CD4-positive, CD25-positive, alpha-beta regulatory T cell (primary cell): ENCODE data around the gene REN. TPM values are rescaled to one million over a fixed set of nuclear protein-coding genes. Genes with fewer than 3 reads are reported as not detected.

ENCODE experiments used
- ATAC-seq, 2 donors: fragments of 150-1000 bp; cut with Tn5 transposase; one replicate each; pipeline ENCODE4 v1.10.0; 2021; ENCODE audit warnings: low read depth in 2 of 2, moderate number of reproducible peaks in 2 of 2, moderate library complexity in 1 of 2
- DNase-seq, 3 donors: peaks; one replicate each; pipeline versions ENCODE4 v3.0.0 to v3.0.0-alpha.2; 2012 to 2022; ENCODE audit warnings: mixed read lengths in 1 of 3
- H3K27ac ChIP-seq: one replicate; pipeline ENCODE4 v1.7.0; 2013; ENCODE audit warnings: mild to moderate bottlenecking, low read length; ENCODE audit not compliant: insufficient read depth, poor library complexity, severe bottlenecking
- H3K27me3 ChIP-seq: one replicate; pipeline ENCODE4 v1.7.0; 2013; ENCODE audit warnings: low read length; ENCODE audit not compliant: control insufficient read depth, insufficient read depth
- H3K36me3 ChIP-seq: one replicate; pipeline ENCODE4 v1.7.0; 2013; ENCODE audit warnings: mild to moderate bottlenecking, low read length, moderate library complexity; ENCODE audit not compliant: control insufficient read depth, insufficient read depth
- H3K4me1 ChIP-seq: 2 replicates; pipeline ENCODE4 v1.7.0; 2013; ENCODE audit warnings: mild to moderate bottlenecking, low read length; ENCODE audit not compliant: insufficient read depth, control insufficient read depth, poor library complexity, severe bottlenecking
- H3K4me3 ChIP-seq: one replicate; pipeline ENCODE4 v1.7.0; 2013; ENCODE audit warnings: low read depth, mild to moderate bottlenecking, low read length, moderate library complexity
- H3K9me3 ChIP-seq, 2 experiments: 1 replicate in 1 of 2; 2 replicates in 1 of 2; pipeline ENCODE4 v1.7.0; 2013; ENCODE audit warnings: low read length in 2 of 2, mild to moderate bottlenecking in 1 of 2, moderate library complexity in 1 of 2; ENCODE audit not compliant: control insufficient read depth in 2 of 2
- H3K27ac Mint-ChIP-seq, 3 donors: one replicate each; pipeline ENCODE4 v1.8.0; 2020 to 2022; ENCODE audit warnings: mild to moderate bottlenecking in 3 of 3, mixed read lengths in 3 of 3, moderate library complexity in 2 of 3
- H3K27me3 Mint-ChIP-seq: one replicate; pipeline ENCODE4 v1.8.0; 2022; ENCODE audit warnings: mild to moderate bottlenecking, mixed read lengths
- H3K36me3 Mint-ChIP-seq: one replicate; pipeline ENCODE4 v1.8.0; 2020; ENCODE audit warnings: mixed read lengths
- H3K4me1 Mint-ChIP-seq, 4 donors: one replicate each; pipeline ENCODE4 v1.8.0; 2020 to 2022; ENCODE audit warnings: mixed read lengths in 4 of 4, mild to moderate bottlenecking in 1 of 4
- H3K4me3 Mint-ChIP-seq, 4 donors: one replicate each; pipeline ENCODE4 v1.8.0; 2020 to 2022; ENCODE audit warnings: mild to moderate bottlenecking in 4 of 4, mixed read lengths in 4 of 4, moderate library complexity in 3 of 4
- H3K9me3 Mint-ChIP-seq, 7 donors: one replicate each; pipeline ENCODE4 v1.8.0; 2020 to 2022; ENCODE audit warnings: mixed read lengths in 7 of 7, mild to moderate bottlenecking in 3 of 7, moderate library complexity in 2 of 7
- polyA plus RNA-seq, 4 donors: library from polyadenylated mRNA; unstranded; fragments of 300-500 nt; fragmentation: Illumina TruSeq; gene quantifications; one replicate each; pipeline ENCODE4 v1.2.3, GENCODE V29; 2021
- total RNA-seq: library from RNA; stranded (reverse); gene quantifications from one replicate; pipeline ENCODE4 v1.2.3, GENCODE V29; 2022

Gene REN
- total and polyA plus RNA-seq, 5 donors from 2014 or later, result not detected

DNA sequence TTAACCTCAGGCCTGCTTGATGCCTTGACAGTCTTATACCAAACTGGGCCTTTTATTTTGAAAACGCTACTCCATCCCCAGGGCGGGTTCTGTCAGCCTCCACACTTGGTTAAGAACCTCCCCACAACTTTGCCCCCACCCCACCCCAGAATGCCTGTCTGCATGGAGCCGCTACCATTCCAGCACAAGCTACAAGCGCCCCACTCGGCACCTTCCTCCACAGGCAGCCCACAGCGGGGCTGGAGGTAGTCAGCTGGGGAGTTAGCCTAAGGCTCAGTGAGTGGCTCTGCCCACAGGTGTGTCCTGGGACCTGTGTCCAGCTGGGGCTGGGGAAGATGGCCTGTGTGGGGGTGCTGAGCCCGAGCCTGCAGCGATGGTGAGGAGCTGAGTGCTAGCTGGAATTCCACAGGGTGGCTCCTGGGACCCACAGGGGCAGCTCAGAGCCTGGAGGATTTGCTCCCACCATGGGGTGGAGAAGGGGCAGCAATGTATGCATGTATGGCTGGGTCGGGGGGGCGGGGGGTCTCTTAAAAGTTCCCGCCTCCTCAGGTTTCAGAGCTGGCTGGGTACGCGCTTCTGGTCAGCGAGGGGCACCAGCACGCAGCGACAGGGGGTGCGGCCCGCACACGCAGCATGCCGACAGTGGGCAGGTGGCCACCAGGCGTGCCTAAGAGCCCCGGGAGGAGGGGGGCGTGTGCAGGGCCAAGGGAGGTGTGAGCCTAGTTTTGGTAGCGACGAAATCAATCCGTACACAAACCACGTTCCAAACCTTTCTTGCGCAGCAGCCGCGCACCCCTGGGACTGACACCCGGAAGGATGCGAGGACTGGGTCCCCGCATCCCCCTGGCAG is 15.2 kb downstream of the REN start:
- Mint-ChIP-seq H3K27me3 (peaks cover 36% of the 10 kb centered on the region), H3K27ac (no peak overlapping the region), H3K4me3 (peak overlapping the region in 3 of 4 donors; percentile 72 to 78 (median 78)), H3K4me1 (peaks cover 0 to 18% (median 4%) of the 10 kb centered on the region in 4 donors), H3K36me3 (no peaks in the 10 kb centered on the region), H3K9me3 (peaks cover 0 to 2% (median 0%) of the 10 kb centered on the region in 7 donors)
- no peaks in the 10 kb centered on the region for H3K36me3 ChIP-seq
- no peak overlapping the region for H3K27ac ChIP-seq
- H3K4me1 ChIP-seq, result peaks cover 9% of the 10 kb centered on the region
- no peak overlapping the region for H3K4me3 ChIP-seq
- no peaks in the 10 kb centered on the region for H3K27me3 ChIP-seq
- no peaks in the 10 kb centered on the region for H3K9me3 ChIP-seq
- ATAC-seq, result no peak
- DNase-seq, result no peak

DNA sequence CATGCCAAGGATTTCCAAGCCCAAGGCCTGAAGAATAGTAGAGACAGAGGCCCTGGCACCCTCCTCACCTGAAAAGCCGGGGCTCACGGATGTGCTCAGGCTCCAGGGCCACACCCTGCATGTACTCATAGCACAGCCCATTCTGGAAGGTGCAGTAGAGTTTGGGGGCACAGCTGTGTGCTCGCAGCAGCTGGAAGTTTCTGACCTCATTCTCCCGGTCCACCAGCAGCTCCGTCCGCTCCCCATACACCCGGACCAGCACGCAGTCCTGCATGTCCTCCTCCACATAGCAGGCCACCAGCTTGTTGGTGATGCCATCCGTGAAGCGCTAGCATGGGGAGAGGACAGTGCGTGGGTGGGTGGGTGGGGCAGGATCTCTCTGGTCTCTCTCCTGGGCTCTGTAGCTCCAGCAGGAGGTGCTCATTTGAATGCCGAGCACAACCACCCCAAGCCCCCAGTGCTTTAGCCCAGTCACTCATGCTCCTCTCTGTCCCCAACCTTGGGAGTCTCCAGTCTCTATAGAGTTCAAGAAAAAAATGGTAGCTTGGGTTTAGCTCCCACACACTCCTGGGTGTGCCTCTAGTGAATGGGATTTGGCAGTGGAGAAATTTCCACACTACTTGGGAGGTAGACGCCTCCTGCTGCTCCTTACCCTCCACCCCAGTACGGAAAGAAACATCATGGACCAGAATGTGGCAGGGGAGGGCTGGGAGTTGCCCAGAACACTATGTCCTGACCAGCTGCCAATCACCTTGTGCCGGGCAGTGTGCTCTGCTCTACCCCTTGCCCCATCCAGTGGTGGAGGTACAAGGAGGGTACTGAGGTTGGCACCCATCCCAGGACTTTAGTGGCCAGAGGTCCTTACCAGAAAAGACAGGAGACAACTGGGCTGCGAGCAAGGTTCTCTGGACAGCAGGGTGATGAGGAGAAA is 16.2 kb downstream of the REN start:
- Mint-ChIP-seq H3K27ac (peak overlapping the region in 1 of 3 donors; percentile 58), H3K4me1 (peaks cover 0 to 18% (median 4%) of the 10 kb centered on the region in 4 donors)

DNA sequence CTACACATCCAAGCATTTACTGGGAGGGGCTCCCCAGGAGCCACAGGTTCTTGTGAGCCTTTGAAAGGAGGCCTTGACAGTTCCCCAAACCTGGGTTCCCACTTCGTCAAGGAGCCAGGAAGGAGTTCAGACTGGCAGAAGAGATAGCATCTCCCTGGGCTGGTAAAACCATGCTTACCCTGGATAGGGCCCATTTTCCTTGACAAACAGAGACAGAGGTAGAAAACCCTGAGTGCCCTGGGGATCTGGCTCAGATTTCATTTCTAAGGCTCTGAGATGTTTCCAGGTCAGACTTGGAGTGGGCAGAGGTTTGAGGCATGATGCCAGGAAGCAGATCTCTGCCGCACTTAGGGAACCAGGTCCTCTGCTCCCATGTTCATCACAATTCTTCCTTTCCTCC is 17.0 kb downstream of the REN start:
- H3K4me3 ChIP-seq, result no peak overlapping the region
- Mint-ChIP-seq H3K9me3 (peaks cover 0 to 2% (median 0%) of the 10 kb centered on the region in 7 donors), H3K27me3 (peaks cover 22% of the 10 kb centered on the region), H3K27ac (no peak overlapping the region), H3K36me3 (no peaks in the 10 kb centered on the region), H3K4me1 (peaks cover 0 to 18% (median 4%) of the 10 kb centered on the region in 4 donors), H3K4me3 (peak overlapping the region in 3 of 4 donors; percentile 11 to 78 (median 38))
- ATAC-seq (no peak), DNase-seq (no peak)
- no peak overlapping the region for H3K27ac ChIP-seq
- H3K4me1 ChIP-seq, result peaks cover 9% of the 10 kb centered on the region
- no peaks in the 10 kb centered on the region for H3K9me3 ChIP-seq
- no peaks in the 10 kb centered on the region for H3K36me3 ChIP-seq
- H3K27me3 ChIP-seq, result no peaks in the 10 kb centered on the region

More for the DNA sequence above, 16.2 kb downstream of the REN start:
- Mint-ChIP-seq H3K27me3 (peaks cover 29% of the 10 kb centered on the region), H3K9me3 (peaks cover 0 to 2% (median 0%) of the 10 kb centered on the region in 7 donors), H3K4me3 (peak overlapping the region; percentile 56 to 85 (median 75)), H3K36me3 (no peaks in the 10 kb centered on the region)
- no peak for DNase-seq
- Histone ChIP-seq H3K9me3 (no peaks in the 10 kb centered on the region), H3K27ac (no peak overlapping the region), H3K4me3 (no peak overlapping the region), H3K4me1 (peaks cover 9% of the 10 kb centered on the region), H3K36me3 (no peaks in the 10 kb centered on the region), H3K27me3 (no peaks in the 10 kb centered on the region)
- no peak for ATAC-seq

DNA sequence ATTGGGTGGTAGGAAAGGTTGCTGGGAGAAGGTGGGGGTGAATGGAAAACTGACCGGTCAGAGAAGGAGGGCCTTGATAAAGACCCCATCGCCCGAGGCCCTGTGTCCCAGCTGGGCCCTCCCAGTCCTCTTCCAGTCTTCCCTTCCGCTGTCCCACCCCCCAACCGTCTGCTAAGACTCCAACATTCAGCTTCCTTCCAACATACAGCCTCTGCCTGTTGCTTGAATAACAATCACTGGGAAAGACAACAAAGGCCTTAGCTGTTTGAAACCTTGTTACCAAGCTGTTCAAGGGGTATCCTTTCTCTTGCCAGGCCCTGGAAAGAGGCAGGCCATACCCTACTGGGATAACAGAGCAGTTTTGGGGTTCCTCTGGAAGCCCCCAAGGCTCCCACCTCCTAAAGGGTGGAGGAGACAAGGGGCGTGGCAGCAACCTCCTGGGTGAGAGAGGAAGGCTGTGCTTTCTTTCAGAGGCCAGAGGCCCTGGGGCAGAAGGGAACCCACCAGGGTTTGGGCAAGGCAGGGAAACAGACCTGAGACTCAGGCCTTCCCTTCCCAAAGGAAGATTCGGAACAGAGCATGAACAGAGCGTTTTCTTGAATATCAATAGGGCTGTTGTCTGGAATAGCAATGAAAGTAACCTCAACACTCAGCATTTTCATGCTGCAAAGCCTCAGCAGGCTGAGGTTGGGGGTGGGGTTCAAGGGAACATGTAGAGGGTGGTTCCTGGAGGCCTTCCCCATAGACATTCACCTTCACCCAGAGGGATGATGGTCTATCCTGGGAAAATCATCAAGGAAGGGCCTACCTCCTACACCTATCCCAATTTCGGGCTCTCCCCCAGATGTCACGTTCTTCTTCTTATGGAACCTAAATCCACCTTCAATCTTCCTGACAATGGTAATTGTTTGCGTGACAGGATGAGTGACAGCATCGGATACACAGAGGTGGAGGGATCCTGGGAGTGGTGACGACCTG is 18.4 kb downstream of the REN start:
- Histone ChIP-seq H3K9me3 (no peaks in the 10 kb centered on the region), H3K4me1 (peaks cover 9% of the 10 kb centered on the region), H3K27ac (no peak overlapping the region), H3K36me3 (no peaks in the 10 kb centered on the region), H3K4me3 (no peak overlapping the region), H3K27me3 (no peaks in the 10 kb centered on the region)
- Mint-ChIP-seq H3K9me3 (peaks cover 0 to 2% (median 0%) of the 10 kb centered on the region in 7 donors), H3K4me3 (no peak overlapping the region), H3K27me3 (peaks cover 11% of the 10 kb centered on the region), H3K4me1 (peaks cover 0 to 15% (median 4%) of the 10 kb centered on the region in 4 donors), H3K27ac (no peak overlapping the region), H3K36me3 (no peaks in the 10 kb centered on the region)
- DNase-seq, result no peak
- no peak for ATAC-seq

DNA sequence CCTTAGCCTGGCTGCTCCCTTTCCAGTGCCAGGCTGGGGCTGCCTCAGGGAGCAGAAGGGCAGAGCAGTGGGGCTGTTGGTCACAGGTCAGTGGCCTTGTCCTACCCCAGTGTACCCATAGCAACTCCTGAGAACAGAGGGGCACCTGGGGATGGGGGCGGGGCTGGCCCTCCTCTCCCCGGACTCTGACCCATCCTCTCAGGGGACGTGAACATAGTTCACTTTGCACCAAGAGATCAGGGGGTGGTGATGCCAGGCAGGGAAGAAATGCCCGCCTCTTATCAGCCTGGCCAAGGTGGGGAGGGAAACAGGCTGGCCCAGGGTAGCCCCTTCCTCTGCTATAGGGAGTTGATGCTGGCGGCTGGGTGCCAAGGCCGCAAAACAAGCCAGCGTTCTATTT is 19.2 kb downstream of the REN start:
- DNase-seq, result no peak
- no peak overlapping the region for H3K27ac Mint-ChIP-seq

DNA sequence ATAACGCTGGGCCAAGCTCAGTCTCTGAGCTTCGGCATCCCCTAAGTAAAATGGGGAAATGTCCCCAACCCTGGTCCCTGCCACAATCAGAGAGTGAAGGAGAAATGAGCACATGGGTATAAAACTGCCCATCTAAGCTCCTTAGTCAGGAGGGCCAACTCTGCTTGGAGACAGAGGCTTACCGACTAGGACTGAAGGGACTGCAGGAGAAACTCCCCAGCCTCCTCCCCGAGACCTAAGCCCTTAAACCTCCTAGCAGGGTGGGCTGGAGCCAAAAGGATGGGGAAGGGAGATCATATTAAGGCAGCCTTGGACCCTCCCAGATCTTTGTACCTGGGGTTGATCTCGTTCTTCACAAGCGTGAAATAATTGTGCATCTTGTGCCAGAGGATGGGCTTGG is 19.8 kb downstream of the REN start:
- H3K4me3 ChIP-seq, result no peak overlapping the region
- no peak for ATAC-seq
- peaks cover 1% of the 10 kb centered on the region for H3K4me1 ChIP-seq
- Mint-ChIP-seq H3K4me3 (no peak overlapping the region), H3K9me3 (peaks cover 0 to 2% (median 0%) of the 10 kb centered on the region in 7 donors), H3K27ac (peak overlapping the region in 1 of 3 donors; percentile 55), H3K27me3 (peaks cover 18% of the 10 kb centered on the region), H3K4me1 (peaks cover 0 to 9% (median 4%) of the 10 kb centered on the region in 4 donors), H3K36me3 (no peaks in the 10 kb centered on the region)
- no peak for DNase-seq
- no peaks in the 10 kb centered on the region for H3K9me3 ChIP-seq
- H3K27ac ChIP-seq, result no peak overlapping the region
- no peaks in the 10 kb centered on the region for H3K27me3 ChIP-seq
- H3K36me3 ChIP-seq, result no peaks in the 10 kb centered on the region

More for the DNA sequence above, 19.2 kb downstream of the REN start:
- H3K4me3 ChIP-seq, result no peak overlapping the region
- Mint-ChIP-seq H3K4me1 (peaks cover 0 to 9% (median 4%) of the 10 kb centered on the region in 4 donors), H3K9me3 (peaks cover 0 to 2% (median 0%) of the 10 kb centered on the region in 7 donors), H3K4me3 (no peak overlapping the region), H3K36me3 (no peaks in the 10 kb centered on the region), H3K27me3 (peaks cover 18% of the 10 kb centered on the region)
- H3K9me3 ChIP-seq, result no peaks in the 10 kb centered on the region
- H3K27me3 ChIP-seq, result no peaks in the 10 kb centered on the region
- no peaks in the 10 kb centered on the region for H3K36me3 ChIP-seq
- peaks cover 5% of the 10 kb centered on the region for H3K4me1 ChIP-seq
- H3K27ac ChIP-seq, result no peak overlapping the region
- no peak for ATAC-seq
